ENCODE results near the gene NAV2.

The NAV2 gene

DNA sequence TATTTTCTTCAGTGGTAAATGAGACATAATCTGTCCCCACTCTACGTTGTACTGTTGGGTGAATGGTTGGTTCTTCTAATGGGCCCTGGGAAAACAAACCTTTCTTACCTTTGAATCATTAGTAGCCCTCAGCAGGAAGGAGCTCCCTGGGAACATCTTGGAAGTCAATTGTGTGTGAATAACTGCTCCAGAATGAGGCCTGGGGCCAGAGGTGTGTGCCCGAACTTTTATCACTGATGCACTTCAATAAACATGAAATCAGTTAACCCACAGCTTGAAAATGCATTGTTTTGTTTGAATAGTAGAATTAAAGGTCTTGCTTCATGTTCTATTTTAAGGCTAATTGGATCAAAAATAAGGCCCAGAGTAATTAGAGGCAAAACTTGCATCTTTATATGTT is 67.1 kb downstream of the NAV2 start:
- DNase-seq, result no peak

DNA sequence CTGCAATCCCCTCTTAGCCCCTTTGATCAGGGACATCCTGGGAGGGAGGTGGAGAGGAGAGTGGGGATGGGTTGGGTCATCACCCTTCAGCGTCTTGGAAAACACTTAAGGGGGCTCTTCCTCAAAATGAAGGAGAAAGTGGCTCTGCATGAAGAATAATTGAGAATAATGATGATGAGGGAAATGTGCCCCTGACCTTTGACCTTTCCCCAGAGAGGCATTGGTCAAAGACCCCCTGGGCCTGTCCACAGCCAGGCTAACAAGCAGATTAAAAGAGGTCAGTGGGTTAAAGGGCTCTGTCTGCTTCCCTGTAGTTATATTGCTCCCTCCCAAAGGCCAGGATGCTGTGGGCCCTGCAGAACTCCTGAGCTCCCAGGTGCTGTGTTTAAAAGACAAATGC is 68.7 kb downstream of the NAV2 start:
- no peak for DNase-seq

DNA sequence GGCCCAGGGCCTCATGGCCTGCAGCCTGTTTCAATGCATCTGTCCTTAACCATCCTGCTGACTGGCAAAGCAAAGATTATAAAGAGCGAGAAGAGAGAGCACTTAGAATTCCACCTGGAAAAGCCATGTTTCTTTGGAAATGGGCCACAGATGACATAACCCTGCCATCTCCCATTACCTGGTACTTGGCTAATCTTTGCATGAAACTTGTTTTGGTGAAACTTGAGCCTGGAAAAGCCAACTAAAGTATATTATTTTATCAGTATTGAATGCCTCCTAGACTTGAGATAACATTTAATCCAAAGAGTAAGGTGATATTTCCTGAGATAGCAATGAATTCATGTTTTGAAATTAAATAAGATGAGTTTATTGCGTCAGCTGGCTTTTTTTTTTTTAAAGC is 72.6 kb downstream of the NAV2 start:
- no peak for DNase-seq

DNA sequence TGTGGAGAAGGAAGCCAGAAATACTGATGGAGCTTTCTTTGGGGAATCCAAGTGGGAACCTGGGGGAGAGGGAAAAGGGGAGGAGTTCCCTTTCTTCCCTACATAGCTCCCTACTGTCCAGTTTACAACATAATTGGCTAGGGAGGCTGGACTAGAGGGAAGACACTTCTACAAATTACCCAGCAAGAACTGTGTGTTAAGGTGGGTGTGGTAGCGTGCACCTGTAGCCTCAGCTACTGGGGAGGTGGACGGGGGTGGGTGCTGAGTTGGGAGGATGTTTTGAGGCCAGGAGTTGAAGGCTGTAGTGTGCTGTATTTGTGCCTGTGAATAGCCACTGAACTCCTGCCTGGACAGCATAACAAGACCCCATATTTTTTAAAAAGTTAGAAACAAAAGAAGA is 74.0 kb downstream of the NAV2 start:
- DNase-seq, result no peak

DNA sequence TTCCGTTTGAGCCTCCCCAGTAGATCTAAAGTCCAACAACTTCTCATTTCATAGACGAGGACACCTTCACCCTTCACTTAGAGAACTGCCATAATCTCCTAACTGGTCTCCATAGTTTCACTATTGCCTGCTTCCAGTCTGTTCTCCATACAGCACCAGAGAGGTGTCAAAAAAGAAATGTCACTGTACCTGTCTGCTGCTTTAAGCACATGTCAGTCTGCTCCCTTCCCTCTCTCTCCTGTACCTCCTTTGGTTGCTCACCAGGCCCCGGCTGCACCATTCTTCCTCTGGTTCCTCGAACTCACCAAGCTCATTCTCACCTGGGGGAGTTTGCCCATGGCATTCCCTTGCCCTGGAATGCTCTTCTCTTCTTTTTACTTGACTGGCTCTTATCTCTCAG is 75.8 kb downstream of the NAV2 start:
- DNase-seq, result no peak

DNA sequence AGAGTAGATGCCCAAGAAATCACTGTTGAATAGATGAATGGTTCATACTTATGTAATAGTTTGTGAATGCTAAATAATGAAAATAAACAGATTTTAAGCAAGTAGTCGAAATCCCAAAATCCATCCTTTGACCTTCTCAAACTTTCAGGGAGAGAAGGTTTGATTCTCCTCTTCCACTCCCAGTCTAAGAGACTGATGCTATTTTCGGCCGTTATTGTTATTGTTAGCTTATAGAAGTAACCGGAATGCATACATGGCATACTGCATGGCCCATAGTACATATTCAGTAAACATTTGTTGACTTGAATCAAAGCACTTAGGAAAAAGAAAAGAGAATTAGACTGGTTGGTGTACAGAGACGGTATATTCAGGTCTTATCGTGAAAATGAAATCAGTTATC is 76.6 kb downstream of the NAV2 start:
- DNase-seq, result no peak

DNA sequence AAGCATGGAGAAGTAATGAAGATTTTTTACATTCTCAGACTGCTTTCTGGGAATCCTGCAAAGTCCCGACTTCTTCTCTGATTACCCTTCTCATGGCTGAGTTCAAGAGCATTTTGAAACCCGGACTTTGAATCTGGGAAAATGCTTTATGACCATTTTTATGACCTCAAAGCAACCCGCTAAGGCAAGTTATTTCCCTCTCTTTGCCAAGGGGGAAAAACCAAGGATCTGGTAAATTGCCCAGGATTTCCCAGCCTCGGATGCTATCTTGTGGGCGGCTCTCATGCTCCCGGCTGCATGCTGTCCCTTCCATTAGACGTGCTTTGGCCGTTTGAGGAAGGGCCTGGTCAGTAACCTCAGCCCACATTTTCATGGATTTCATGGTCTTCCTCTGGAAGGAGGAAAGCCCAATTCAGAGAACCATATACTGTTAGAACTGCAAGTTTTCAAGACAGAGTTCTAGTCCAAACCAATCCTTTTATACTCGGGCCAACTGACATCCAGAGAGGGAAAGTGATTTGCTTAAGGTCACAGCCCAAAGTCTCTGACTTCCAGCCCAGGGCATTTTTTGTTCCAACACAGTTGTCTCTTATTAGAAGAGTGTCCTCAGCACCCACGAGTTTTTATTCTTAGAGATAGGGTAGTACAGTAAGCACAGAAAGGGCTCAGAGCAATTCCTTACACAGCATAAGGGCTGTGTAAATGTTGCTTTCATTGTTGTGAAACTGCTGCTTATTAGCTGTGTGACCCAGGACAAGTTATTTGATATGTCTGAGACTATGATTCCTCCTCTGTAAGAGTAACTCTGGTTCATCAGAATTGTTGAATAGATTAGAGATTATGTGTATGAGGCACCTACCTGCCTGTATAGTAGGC is 77.4 kb downstream of the NAV2 start:
- no peak for DNase-seq

DNA sequence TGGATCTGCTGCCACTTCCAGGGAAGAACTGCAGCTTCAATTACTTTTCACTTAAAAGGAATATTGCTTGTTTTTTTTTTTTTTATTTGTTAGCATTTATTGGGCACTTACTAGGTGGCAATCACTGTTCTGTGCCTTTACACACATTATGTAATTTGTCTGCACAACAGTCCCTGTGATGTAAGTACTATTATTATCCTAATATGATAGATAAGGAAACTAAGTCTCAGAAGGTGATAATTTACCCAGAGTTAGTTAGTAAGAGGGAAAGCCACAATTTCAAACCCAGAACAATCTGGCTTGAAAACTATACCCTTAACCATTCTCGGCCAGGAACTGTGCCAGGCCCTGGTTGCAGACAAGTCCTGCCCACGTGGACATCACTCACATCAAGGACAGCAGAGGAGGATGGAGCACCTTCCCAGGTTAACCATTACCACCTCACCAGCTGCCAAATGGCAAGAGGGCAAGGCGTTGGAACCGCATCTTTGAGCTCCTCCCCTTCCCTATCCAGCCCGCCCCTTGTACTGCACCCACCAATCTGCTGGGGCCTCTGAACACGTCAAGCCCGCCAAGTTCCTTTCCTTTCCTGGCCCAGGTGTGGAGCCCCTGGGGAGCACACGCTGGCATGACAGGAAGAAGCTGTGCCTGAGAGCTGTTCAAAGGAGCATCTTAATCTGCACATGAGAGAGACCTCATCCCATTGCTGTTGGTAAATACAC is 78.4 kb downstream of the NAV2 start:
- no peak for DNase-seq

DNA sequence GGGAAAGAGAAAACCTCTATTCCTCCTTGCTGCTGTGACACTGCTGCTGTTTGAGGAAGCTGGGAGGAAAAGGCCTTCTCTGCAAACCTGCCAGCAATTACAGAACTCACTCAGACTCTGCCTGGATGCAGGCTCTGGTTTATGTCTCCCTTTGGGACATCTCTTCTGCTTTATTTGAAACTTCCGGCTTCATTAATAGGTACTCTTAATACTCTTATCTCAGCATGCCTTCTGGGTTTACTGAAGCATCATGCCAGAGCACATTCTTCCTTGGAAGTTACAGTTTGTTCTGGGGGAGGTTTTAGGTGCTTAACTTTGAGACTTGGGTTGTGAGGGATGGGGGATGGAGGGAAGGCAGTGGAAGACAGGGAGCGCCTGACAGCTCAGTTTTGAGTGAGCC is 79.9 kb downstream of the NAV2 start:
- DNase-seq, result no peak

DNA sequence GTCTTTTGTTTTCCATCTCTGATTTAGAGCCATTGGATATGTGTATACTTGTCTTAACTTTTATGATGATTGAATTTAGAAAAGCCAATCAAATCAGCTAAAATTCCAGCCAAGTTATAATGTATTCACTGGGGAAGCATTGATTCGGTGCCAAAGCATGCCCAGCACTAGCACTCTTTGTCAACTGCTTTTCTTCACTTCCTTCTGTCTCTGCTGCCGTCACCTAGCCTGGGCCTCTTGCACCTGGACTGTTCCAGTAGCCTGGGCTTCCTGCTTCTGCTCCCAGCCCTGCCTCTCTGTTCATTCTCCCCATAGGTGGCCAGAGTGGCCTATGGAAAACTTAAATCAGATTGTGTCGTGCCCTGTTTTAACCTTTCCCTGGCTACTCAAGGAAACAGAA is 80.7 kb downstream of the NAV2 start:
- no peak for DNase-seq

DNA sequence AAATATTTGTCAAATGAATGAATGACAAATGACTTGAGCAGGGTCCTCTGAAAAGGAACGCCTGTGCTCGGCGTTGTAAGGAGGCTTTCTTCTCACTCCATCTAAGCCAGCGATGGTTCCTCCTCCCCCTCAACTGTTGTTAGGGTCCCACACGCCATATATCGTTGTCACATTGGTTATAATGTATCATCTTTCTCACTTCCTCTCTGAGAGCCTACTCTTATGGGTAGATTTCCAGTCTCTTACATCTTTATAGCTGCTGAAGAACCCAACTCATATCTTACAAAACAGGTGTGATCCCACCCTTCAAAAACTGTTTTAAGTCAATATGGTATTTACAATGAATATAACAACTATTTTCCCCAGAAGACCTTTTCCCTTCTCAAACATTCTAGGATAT is 81.5 kb downstream of the NAV2 start:
- DNase-seq, result no peak

DNA sequence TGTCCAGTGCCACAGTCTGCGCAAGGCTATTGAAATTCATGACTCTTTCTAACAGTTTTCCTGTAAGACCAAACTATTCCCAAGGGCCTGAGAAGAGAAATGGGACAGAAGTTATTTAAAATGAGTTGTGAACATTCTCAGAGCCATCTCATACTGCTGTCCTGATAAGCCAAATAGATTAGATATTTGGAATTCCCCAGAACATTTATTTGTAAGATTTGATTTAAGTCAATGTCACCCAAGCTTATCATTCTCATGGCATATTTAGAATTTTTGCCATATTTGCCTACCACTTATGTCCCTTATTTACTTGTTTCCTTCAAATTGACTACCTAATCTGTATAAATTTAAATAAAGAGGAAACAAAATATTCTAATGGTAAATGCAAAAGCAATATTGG is 82.4 kb downstream of the NAV2 start:
- DNase-seq, result no peak

DNA sequence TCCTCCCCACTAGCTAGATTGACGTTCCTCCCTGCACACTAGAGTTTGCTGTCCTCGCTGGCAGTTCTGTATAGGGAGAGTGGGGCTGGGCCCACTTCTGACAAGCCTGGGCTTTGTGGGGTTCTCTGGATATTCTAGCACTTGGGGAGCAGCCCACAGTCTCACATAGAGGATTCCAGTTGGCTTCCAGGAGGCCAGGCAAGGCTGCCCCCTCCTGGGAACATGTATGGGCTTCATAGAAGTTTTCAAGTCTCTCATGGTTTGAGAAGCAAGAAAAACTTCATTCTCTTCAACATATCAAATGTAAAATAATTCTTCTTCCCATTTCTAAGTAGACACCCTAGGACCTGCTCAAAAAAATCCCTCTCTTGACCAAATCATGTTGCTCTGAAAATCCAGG is 87.5 kb downstream of the NAV2 start:
- DNase-seq, result no peak

DNA sequence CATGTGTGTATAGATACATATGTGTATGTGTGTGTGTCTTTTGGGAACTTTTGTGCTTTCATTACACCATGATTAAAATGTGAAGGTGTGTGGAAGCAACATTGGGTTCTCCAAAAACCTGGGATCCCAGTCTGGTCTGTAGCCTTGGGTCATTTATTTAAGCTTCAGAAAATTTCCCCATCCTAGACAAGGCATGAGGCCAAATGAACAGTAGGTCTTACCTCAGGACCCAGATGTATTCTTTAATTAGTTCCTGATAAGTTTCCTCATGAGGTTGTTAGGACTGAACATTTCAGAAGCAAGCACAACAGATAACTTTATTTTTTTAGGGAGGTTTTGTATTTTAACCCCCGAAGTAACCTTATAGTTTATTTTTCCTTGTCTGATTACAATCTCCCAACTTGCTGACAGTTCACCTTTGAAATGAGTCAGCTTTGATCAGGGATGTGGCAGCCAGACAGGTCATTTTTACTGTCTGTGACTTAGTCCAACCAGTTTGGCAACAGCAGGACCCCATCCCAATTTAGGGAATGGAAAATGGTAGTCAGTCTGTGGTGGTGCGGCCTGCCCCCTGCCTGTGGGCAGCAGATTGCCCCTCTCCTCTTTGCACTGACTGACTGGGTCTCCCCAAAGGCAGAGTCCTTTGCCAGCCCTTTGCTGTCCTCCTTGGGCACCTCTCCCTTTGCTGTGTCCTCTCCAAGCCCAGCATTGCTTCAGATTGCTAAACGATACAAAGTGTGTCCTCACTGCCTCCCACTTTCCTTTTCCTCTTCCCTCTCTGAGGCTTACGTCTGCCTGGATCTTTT is 88.3 kb downstream of the NAV2 start:
- no peak for DNase-seq

DNA sequence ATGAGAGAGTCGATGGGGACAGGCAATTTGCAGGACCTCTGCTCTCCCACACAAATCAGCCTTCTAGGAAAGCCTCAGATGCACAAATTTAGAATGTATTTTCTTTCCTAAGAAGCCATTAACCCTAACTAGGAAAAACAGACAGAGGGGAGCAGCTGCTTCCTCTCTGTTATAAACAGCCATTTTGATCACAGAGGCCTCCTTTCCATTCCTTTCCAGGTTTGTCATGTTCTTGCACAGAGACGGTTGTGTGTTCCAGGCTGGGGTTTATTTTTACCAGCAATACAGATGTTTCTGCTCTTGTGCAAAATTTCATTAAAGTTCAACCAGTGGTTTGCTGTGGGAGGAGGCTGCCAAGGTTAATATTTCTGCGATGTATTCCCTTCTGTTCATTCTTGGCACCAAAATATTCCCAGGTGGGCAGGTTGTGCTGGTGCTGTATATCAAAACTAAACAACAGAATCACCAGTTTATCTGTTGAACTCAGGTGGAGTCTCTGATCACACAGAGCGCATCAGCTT is 90.2 kb downstream of the NAV2 start:
- no peak for DNase-seq

DNA sequence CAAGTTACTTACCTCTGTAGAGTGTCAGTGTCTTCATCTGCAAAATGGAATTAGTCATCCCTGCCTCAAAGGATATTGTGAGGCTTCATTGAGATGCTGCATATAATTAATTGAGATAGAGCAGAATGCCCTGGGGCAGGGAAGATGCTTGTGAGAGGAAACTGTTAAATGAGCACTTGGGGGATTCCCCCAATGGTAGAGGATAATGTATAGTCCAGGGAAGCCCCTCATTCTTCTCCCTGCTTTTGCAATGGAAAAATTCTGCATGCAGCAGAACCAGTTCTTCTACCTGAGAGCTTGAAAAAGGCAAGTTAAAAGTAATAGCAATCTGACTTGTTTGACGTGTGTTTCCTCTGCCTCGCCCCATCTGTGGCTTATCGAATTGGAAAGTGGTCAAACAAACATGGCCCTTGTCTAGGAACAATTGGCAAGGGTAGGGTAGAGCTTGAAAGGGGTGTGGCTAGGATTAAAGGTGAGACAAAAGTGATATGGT is 90.9 kb downstream of the NAV2 start:
- no peak for DNase-seq

DNA sequence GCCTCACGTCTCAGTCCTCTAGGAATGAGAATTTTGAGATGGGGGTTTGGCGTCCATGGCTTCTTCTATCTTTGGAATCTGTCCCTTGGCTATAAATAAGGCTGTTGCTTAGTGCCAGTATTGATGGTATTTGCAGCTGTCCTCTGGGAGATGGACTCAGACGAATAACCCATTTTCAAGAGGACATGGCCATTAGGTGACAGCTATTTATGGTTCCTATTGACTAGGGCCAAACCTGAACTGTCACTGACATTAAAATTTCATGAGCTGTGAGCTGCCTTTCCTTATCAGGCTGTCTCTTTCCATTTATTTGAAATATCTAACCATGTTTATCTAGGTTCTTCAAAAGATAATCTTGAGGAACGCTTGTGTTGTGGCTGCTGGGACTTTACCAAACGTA is 92.7 kb downstream of the NAV2 start:
- DNase-seq, result no peak

DNA sequence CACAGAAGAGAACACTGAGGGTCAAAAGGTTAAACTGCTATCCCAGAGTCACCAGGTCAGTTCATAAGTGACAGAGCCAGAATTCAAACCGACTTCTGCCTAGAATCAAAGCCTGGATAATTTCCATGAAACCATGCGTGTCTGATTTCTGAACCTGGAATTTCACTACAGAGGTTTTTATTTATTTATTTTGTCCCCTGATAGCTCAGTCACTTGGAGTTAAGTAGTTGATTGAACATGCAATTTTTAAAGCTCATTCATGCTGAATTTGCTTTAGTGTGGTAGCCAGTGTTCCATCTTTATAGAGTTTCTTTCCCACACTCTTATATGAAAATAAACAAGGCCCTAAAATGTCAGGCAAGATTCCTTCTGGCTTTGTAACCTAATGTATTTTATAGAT is 93.2 kb downstream of the NAV2 start:
- DNase-seq, result no peak

DNA sequence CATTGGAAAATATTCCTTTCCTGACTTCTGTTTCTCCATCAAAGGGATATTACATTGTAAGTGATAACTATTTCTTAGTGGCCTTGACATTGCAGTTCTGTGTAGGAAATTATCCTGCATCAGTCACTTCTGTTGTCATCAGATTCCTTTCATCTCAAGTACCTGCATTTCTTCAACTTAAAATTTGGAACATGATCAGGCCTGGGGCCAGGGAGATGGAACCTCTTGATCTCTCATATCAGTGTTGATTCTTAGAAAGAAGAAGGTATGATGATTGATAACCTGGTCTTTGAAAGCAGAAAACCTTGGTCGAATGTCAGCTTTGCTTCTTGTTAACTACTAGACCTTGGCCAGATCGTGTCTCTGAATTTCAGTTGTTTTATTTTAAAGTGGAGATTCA is 93.6 kb downstream of the NAV2 start:
- DNase-seq, result no peak

DNA sequence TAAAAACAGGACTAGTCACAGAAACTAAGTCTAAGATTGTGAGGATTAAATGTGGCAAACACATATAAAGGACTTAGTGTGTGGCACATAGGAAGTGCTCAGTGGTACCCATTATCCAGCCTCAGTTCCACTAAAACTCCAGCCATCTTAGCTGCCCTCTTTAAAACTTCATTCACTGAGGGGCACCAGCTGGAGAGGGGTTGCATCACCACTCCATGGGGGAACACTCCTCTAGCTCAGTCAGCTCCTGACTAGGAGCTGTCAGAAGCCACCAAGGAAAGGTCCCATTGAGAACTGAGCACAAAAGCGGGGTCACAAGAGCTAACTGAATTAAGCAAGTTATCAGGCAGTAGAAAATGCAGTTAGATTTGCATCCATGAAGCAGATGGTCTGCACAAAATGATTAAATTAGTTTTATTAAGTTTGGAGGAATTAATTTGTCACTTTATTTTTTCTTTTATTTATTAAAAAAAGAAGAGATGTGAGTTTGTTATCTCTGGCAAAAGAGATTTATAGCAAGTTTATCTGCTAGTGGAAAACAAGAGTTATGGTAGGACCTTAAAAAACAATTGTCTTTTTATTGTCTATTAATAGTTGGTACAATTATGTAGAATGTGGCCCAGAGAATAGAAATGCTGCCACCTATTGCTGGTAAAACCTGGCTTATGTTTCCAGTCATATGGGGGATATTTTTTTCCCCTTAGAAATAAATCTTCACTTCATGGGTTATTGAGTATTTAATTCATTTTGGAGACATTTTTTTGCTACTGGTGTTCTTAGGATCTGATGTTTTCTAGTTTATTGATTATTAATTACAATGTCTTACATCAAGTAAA is 95.7 kb downstream of the NAV2 start:
- no peak for DNase-seq

DNA sequence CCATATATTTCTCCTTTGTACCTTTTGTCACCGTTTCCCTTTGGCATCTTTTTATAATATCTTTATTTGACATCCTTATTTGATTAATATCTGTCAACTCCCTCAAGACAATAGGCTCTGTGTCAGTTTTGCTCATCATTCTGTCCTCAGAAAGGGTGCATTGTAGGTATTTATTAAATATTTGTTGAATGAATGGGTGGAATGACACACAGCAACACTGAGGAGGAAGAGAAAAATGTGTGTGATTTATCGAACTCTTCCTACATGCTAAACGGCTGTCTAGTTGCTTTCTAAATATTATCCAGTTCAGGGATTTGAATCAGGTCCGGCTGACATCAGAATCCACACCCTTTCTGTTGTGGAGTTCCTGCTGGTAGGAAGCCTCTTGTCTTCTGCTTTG is 98.2 kb downstream of the NAV2 start:
- no peak for DNase-seq

DNA sequence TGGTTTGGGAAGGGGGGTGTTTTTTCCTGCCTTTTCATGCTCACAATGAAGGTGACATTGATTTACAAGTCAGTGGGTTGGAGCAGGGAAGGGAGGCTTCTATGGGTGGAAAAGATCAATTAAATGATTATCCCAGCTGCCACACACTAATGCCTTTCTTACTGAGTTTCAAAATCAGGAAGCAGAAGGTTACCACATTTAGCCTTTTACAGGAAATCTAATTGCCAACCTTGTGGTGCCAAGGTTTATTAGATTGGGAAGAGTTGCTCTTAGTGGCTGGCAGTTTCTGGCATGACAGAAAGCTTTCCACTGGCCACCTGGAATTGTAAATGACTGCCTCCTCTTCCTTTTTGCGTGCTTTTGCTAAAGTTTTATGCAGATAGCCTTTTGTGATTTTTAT is 98.7 kb downstream of the NAV2 start:
- DNase-seq, result peak in 1 of 2 experiments; percentile 9

All from cerebellar nuclear complex (tissue), 1 donor.